GM23338 (cell line): Measurements from ENCODE around the gene JARID2. TPM values are rescaled to one million over a fixed set of nuclear protein-coding genes. Genes with fewer than 3 reads are reported as not detected.

Source experiments
- ATAC-seq: fragments of 200-7000 bp; cut with Tn5 transposase; 3 replicates; pipeline ENCODE4 v1.9.1; 2020
- DNase-seq: peaks from one replicate; pipeline ENCODE4 v3.0.0-alpha.2; 2015; ENCODE audit warnings: low spot score
- H2AFZ ChIP-seq: fragments of 200-600 bp; sonication (generic); 2 replicates; pipeline ENCODE4 v1.8.0; 2016; ENCODE audit warnings: antibody characterized with exemption, mild to moderate bottlenecking, moderate library complexity
- H3F3A ChIP-seq: fragments of 200-600 bp; sonication (generic); replicated peaks from 2 replicates; pipeline ENCODE4 v1.8.0; 2017; ENCODE audit warnings: antibody characterized with exemption, mixed run types, low read depth
- H3K27ac ChIP-seq: fragments of 200-600 bp; sonication (generic); 2 replicates; pipeline ENCODE4 v1.6.1; 2016; ENCODE audit warnings: low read depth
- H3K27me3 ChIP-seq: fragments of 200-600 bp; sonication (generic); 2 replicates; pipeline ENCODE4 v1.8.0; 2016; ENCODE audit warnings: mild to moderate bottlenecking, mixed run types, moderate library complexity; ENCODE audit not compliant: insufficient read depth
- H3K36me3 ChIP-seq: fragments of 200-600 bp; sonication (generic); 2 replicates; pipeline ENCODE4 v1.8.0; 2016; ENCODE audit warnings: mild to moderate bottlenecking; ENCODE audit not compliant: insufficient read depth
- H3K4me1 ChIP-seq: fragments of 200-600 bp; sonication (generic); 2 replicates; pipeline ENCODE4 v1.8.0; 2016; ENCODE audit warnings: mild to moderate bottlenecking, moderate library complexity; ENCODE audit not compliant: insufficient read depth
- H3K4me2 ChIP-seq: fragments of 200-600 bp; sonication (generic); 2 replicates; pipeline ENCODE4 v1.7.1; 2017; ENCODE audit warnings: mixed run types
- H3K4me3 ChIP-seq: fragments of 200-600 bp; sonication (generic); 2 replicates; pipeline ENCODE4 v1.6.1; 2016; ENCODE audit warnings: mixed run types
- H3K79me2 ChIP-seq: fragments of 200-600 bp; sonication (generic); replicated peaks from 2 replicates; pipeline ENCODE4 v1.8.0; 2017; ENCODE audit warnings: mild to moderate bottlenecking; ENCODE audit not compliant: insufficient read depth
- H3K9me2 ChIP-seq: fragments of 200-600 bp; sonication (generic); 2 replicates; pipeline ENCODE4 v1.8.0; 2017; ENCODE audit not compliant: insufficient read depth
- H4K20me1 ChIP-seq: fragments of 200-600 bp; sonication (generic); replicated peaks from 2 replicates; pipeline ENCODE4 v1.8.0; 2017; ENCODE audit warnings: mild to moderate bottlenecking; ENCODE audit not compliant: insufficient read depth
- H3K27ac Mint-ChIP-seq: 2 replicates; pipeline ENCODE4 v1.8.0; 2020; ENCODE audit warnings: inconsistent platforms, mild to moderate bottlenecking, moderate library complexity, mixed read lengths
- H3K27me3 Mint-ChIP-seq: 3 replicates; pipeline ENCODE4 v1.8.0; 2022; ENCODE audit warnings: low read depth, mild to moderate bottlenecking, moderate library complexity, mixed read lengths, inconsistent platforms; ENCODE audit not compliant: insufficient read depth, poor library complexity
- H3K36me3 Mint-ChIP-seq: 3 replicates; pipeline ENCODE4 v1.8.0; 2021; ENCODE audit warnings: low read depth, mild to moderate bottlenecking, inconsistent platforms, moderate library complexity, mixed read lengths
- H3K4me1 Mint-ChIP-seq: 3 replicates; pipeline ENCODE4 v1.8.0; 2020; ENCODE audit warnings: mild to moderate bottlenecking, inconsistent platforms, mixed read lengths
- H3K4me3 Mint-ChIP-seq: 3 replicates; pipeline ENCODE4 v1.8.0; 2021; ENCODE audit warnings: moderate library complexity, mild to moderate bottlenecking, inconsistent platforms, mixed read lengths
- H3K9me3 Mint-ChIP-seq: 3 replicates; pipeline ENCODE4 v1.8.0; 2020; ENCODE audit warnings: moderate library complexity, mild to moderate bottlenecking, inconsistent platforms, mixed read lengths
- CREB1 ChIP-seq: fragments of 250-450 bp; sonication (Bioruptor Pico); IDR thresholded peaks from 2 replicates; pipeline ENCODE4 v1.5.0; 2020; ENCODE audit warnings: low read depth, mild to moderate bottlenecking, moderate library complexity
- CTCF ChIP-seq, 2 experiments: fragments of 200-600 bp in 1 of 2; sonication (generic) in 1 of 2; conservative IDR thresholded peaks; 2 replicates each; pipeline versions ENCODE4 v1.5.1 to v1.6.1; 2016 to 2017; ENCODE audit warnings: antibody characterized with exemption in 2 of 2, low read depth in 2 of 2, mild to moderate bottlenecking in 2 of 2, moderate library complexity in 1 of 2
- ETS1 ChIP-seq: IDR thresholded peaks from 2 replicates; pipeline ENCODE4 v1.6.1; 2016; ENCODE audit warnings: antibody characterized with exemption
- EZH2 ChIP-seq: fragments of 200-600 bp; sonication (generic); IDR thresholded peaks from one replicate; pipeline ENCODE4 v1.8.0; 2017; ENCODE audit warnings: antibody characterized with exemption, mild to moderate bottlenecking, low read depth; ENCODE audit not compliant: unreplicated experiment
- EZH2phosphoT487 ChIP-seq: fragments of 200-600 bp; sonication (generic); IDR thresholded peaks from one replicate; pipeline ENCODE4 v1.8.1; 2018; ENCODE audit warnings: antibody characterized with exemption; ENCODE audit not compliant: unreplicated experiment
- JUNB ChIP-seq: IDR thresholded peaks from one replicate; pipeline ENCODE4 v1.6.1; 2016; ENCODE audit warnings: antibody characterized with exemption; ENCODE audit not compliant: unreplicated experiment
- NANOG ChIP-seq: IDR thresholded peaks from 2 replicates; pipeline ENCODE4 v1.6.1; 2016; ENCODE audit warnings: antibody characterized with exemption, borderline replicate concordance
- POLR2AphosphoS5 ChIP-seq: IDR thresholded peaks from 2 replicates; pipeline ENCODE4 v1.6.1; 2016; ENCODE audit warnings: antibody characterized with exemption, low read depth
- REST ChIP-seq: IDR thresholded peaks from one replicate; pipeline ENCODE4 v1.6.1; 2018; ENCODE audit warnings: antibody characterized with exemption; ENCODE audit not compliant: unreplicated experiment
- STAT1 ChIP-seq: IDR thresholded peaks from one replicate; pipeline ENCODE4 v1.6.1; 2016; ENCODE audit warnings: antibody characterized with exemption; ENCODE audit not compliant: unreplicated experiment
- ZNF114 ChIP-seq: fragments of 250-450 bp; sonication (Bioruptor Pico); IDR thresholded peaks from 2 replicates; pipeline ENCODE4 v1.5.0; 2020; ENCODE audit warnings: mild to moderate bottlenecking, moderate library complexity
- ZNF331 ChIP-seq: fragments of 250-450 bp; sonication (Bioruptor Pico); IDR thresholded peaks from 2 replicates; pipeline ENCODE4 v1.5.0; 2020; ENCODE audit warnings: low read depth, mild to moderate bottlenecking, moderate library complexity
- ZNF462 ChIP-seq: fragments of 250-450 bp; sonication (Bioruptor Pico); IDR thresholded peaks from 2 replicates; pipeline ENCODE4 v1.5.0; 2020; ENCODE audit warnings: mild to moderate bottlenecking, moderate library complexity
- polyA plus RNA-seq: library from polyadenylated mRNA; unstranded; fragments of >200 nt; fragmentation: Nextera tagmentation; extraction: Ambion mirVana; gene quantifications from 2 replicates; pipeline ENCODE4 v1.2.1, GENCODE V29; 2016
- total RNA-seq: library from RNA; depleted of rRNA; stranded (reverse); fragments of >200 nt; shearing (Covaris generic); gene quantifications from 2 replicates; pipeline ENCODE4 v1.2.3, GENCODE V29; 2014

JARID2 gene
- total and polyA plus RNA-seq, 2 experiments from 2014 or later = 92.8 to 196 TPM

GRCh38 chr6:15344192-15344519 is 98.3 kb downstream of the JARID2 start:
- TF ChIP-seq NANOG (no peak), STAT1 (no peak), EZH2 (no peak), CTCF (conservative IDR thresholded peaks at IDR 0.05; ENCODE audit: low read depth in 2 of 2) (no peak), ZNF114 (CRISPR knock-in tag) (no peak), CREB1 (CRISPR knock-in tag) (no peak), EZH2phosphoT487 (no peak), POLR2AphosphoS5 (no peak), ZNF331 (CRISPR knock-in tag) (no peak), ETS1 (no peak), JUNB (no peak), REST (no peak), ZNF462 (CRISPR knock-in tag) (no peak)
- peaks cover 96% of the 10 kb centered on the region for H4K20me1 ChIP-seq

More at GRCh38 chr6:15344192-15344519, 98.3 kb downstream of the JARID2 start:
- H3K27me3 Mint-ChIP-seq = peaks cover 27% of the 10 kb centered on the region
- peaks cover 81% of the 10 kb centered on the region for H3K4me1 Mint-ChIP-seq
- no peak overlapping the region for H3K27ac ChIP-seq
- no peak overlapping the region for H2AFZ ChIP-seq
- no peak overlapping the region; the same call in 1 of the 2 replicates for H3K4me2 ChIP-seq
- H3F3A ChIP-seq = peaks cover 19% of the 10 kb centered on the region
- H3K4me3 Mint-ChIP-seq = no peak overlapping the region
- H3K27me3 ChIP-seq = no peaks in the 10 kb centered on the region
- peaks cover 100% of the 10 kb centered on the region for H3K79me2 ChIP-seq
- DNase-seq (no peak), ATAC-seq (no peak)
- H3K9me2 ChIP-seq = no peaks in the 10 kb centered on the region
- H3K36me3 Mint-ChIP-seq = peaks cover under 1% of the 10 kb centered on the region; the same call in 1 of the 3 replicates
- H3K36me3 ChIP-seq = no peaks in the 10 kb centered on the region
- H3K4me3 ChIP-seq = no peak overlapping the region
- no peak overlapping the region for H3K27ac Mint-ChIP-seq
- peaks cover 98% of the 10 kb centered on the region for H3K4me1 ChIP-seq
- no peaks in the 10 kb centered on the region for H3K9me3 Mint-ChIP-seq
